Liver (tissue), 9 donors: ENCODE measurements around the gene COPE. TPM values are rescaled to one million over a fixed set of nuclear protein-coding genes. Genes with fewer than 3 reads are reported as not detected.

Experiments
- DNase-seq: peaks from one replicate; pipeline ENCODE4 v3.0.0-alpha.2; 2017; ENCODE audit warnings: low spot score
- H3K27ac ChIP-seq, 2 donors: one replicate each; pipeline ENCODE4 v1.7.0; 2013; ENCODE audit warnings: inconsistent platforms in 2 of 2, low read length in 2 of 2, control low read depth in 1 of 2, low read depth in 1 of 2, mild to moderate bottlenecking in 1 of 2
- H3K27me3 ChIP-seq, 4 donors: one replicate each; pipeline versions ENCODE4 v1.6.1 to v1.7.0; 2013; ENCODE audit warnings: low read length in 3 of 4, inconsistent platforms in 1 of 4, mild to moderate bottlenecking in 1 of 4, moderate library complexity in 1 of 4; ENCODE audit not compliant: control insufficient read depth in 4 of 4, insufficient read depth in 4 of 4
- H3K36me3 ChIP-seq, 4 donors: one replicate each; pipeline versions ENCODE4 v1.6.1 to v1.7.0; 2013; ENCODE audit warnings: low read length in 3 of 4, mild to moderate bottlenecking in 3 of 4, low read depth in 1 of 4, moderate library complexity in 1 of 4; ENCODE audit not compliant: control insufficient read depth in 4 of 4, insufficient read depth in 3 of 4
- H3K4me1 ChIP-seq, 4 donors: one replicate each; pipeline versions ENCODE4 v1.6.1 to v1.7.0; 2013; ENCODE audit warnings: low read length in 3 of 4, mild to moderate bottlenecking in 3 of 4, moderate library complexity in 1 of 4; ENCODE audit not compliant: control insufficient read depth in 4 of 4, insufficient read depth in 4 of 4
- H3K4me3 ChIP-seq, 3 donors: one replicate each; pipeline versions ENCODE4 v1.6.1 to v1.7.0; 2013; ENCODE audit warnings: low read length in 3 of 3, control low read depth in 1 of 3, low read depth in 1 of 3, mild to moderate bottlenecking in 1 of 3
- H3K9ac ChIP-seq, 2 donors: one replicate each; pipeline ENCODE4 v1.7.0; 2013; ENCODE audit warnings: low read length in 2 of 2, mild to moderate bottlenecking in 2 of 2, moderate library complexity in 2 of 2, control low read depth in 1 of 2, low read depth in 1 of 2
- H3K9me3 ChIP-seq, 4 donors: one replicate each; pipeline versions ENCODE4 v1.6.1 to v1.7.0; 2013; ENCODE audit warnings: low read length in 3 of 4; ENCODE audit not compliant: control insufficient read depth in 4 of 4
- ATF3 ChIP-seq: IDR thresholded peaks from 2 replicates; pipeline ENCODE4 v1.6.1; 2016; ENCODE audit warnings: antibody characterized with exemption
- EGR1 ChIP-seq, 2 donors: IDR thresholded peaks; 2 replicates each; pipeline ENCODE4 v1.6.1; 2016 to 2018; ENCODE audit warnings: antibody characterized with exemption in 2 of 2, low read depth in 2 of 2
- FOXA1 ChIP-seq: IDR thresholded peaks from 2 replicates; pipeline ENCODE4 v1.6.1; 2016; ENCODE audit warnings: antibody characterized with exemption
- HNF4A ChIP-seq, 2 donors: conservative IDR thresholded peaks; 2 replicates each; pipeline ENCODE4 v1.6.1; 2016; ENCODE audit warnings: antibody characterized with exemption in 2 of 2, mild to moderate bottlenecking in 2 of 2
- HNF4G ChIP-seq: IDR thresholded peaks from 2 replicates; pipeline ENCODE4 v1.6.1; 2016; ENCODE audit warnings: antibody characterized with exemption
- NR2F2 ChIP-seq: IDR thresholded peaks from 2 replicates; pipeline ENCODE4 v1.6.1; 2016; ENCODE audit warnings: antibody characterized with exemption
- RXRA ChIP-seq, 2 donors: IDR thresholded peaks; 2 replicates each; pipeline ENCODE4 v1.6.1; 2017 to 2018; ENCODE audit warnings: antibody characterized with exemption in 2 of 2, mild to moderate bottlenecking in 1 of 2
- SP1 ChIP-seq: IDR thresholded peaks from 2 replicates; pipeline ENCODE4 v1.6.1; 2018; ENCODE audit warnings: antibody characterized with exemption, mild to moderate bottlenecking
- TAF1 ChIP-seq: conservative IDR thresholded peaks from 2 replicates; pipeline ENCODE4 v1.6.1; 2016; ENCODE audit warnings: antibody characterized with exemption, mild to moderate bottlenecking
- YY1 ChIP-seq: IDR thresholded peaks from 2 replicates; pipeline ENCODE4 v1.6.1; 2016; ENCODE audit warnings: antibody characterized with exemption, mild to moderate bottlenecking
- WGBS: extraction: QIAGEN DNeasy Blood & Tissue Kit; methylation state at CpG from one replicate; pipeline ENCODE4 v1.1.7; 2013; 5-methylcytosine and 5-hydroxymethylcytosine counted together
- polyA plus RNA-seq, 2 donors: library from polyadenylated mRNA; stranded (reverse) in 1 of 2; unstranded in 1 of 2; fragments of 200-250 nt in 1 of 2; fragments of >200 nt in 1 of 2; fragmentation: Nextera tagmentation in 1 of 2; extraction: Ambion mirVana in 1 of 2; gene quantifications; one replicate each; pipeline versions ENCODE4 v1.2.1 to v1.2.3, GENCODE V29; 2013 to 2015
- total RNA-seq, 2 donors: library from RNA; depleted of rRNA; stranded (reverse); fragments of >200 nt; gene quantifications; one replicate each; pipeline ENCODE4 v1.2.3, GENCODE V29; 2014
- TF ChIP-seq, protein P1 (sequence below): IDR thresholded peaks from 2 replicates; pipeline ENCODE4 v1.6.1; 2016; ENCODE audit warnings: antibody characterized with exemption, mild to moderate bottlenecking
- TF ChIP-seq, protein P2 (sequence below): fragments of 150-350 bp; IDR thresholded peaks from 2 replicates; pipeline ENCODE4 v1.5.1; 2017; ENCODE audit warnings: improper control_type of control experiment, low read depth, low read length; ENCODE audit not compliant: missing input control
- donor health status: healthy.
- donor health status: healthy.
- donor health status: healthy.
- donor health status: healthy.
- donor health status: healthy.

The COPE gene
- total and polyA plus RNA-seq, 4 donors = 103 to 204 (median 142) TPM

DNA sequence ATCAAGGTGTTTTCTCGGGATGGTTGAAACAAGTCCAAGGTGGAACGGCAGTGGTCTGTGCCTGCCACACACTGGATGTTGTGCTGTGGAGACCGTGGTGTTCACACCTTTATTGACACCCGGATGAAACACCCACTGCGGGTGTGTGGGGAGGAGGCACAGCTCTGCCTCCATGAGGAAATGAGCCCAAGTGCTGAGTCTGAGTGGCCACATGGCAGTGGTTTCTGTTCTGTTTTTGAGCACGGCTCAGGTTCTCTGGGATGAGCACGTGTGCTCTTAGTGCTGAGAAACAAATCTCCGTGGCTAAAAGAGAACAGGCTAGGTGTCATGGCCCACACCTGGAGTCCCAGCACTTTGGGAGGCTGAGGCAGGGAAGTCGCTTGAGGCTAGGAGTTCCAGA lies 58.0 kb downstream of the COPE start:
- 85% methylated on average over 9 of the region's 9 CpGs for WGBS
- no peak for DNase-seq
- peaks cover 42 to 98% (median 60%) of the 10 kb centered on the region in 4 donors for H3K36me3 ChIP-seq
- TF ChIP-seq EGR1 (IDR thresholded peaks at IDR 0.05; ENCODE audit: low read depth in 2 of 2) = no peak
- TF ChIP-seq TAF1 = no peak
- TF ChIP-seq FOXA1 = no peak
- TF ChIP-seq, protein P1, sequence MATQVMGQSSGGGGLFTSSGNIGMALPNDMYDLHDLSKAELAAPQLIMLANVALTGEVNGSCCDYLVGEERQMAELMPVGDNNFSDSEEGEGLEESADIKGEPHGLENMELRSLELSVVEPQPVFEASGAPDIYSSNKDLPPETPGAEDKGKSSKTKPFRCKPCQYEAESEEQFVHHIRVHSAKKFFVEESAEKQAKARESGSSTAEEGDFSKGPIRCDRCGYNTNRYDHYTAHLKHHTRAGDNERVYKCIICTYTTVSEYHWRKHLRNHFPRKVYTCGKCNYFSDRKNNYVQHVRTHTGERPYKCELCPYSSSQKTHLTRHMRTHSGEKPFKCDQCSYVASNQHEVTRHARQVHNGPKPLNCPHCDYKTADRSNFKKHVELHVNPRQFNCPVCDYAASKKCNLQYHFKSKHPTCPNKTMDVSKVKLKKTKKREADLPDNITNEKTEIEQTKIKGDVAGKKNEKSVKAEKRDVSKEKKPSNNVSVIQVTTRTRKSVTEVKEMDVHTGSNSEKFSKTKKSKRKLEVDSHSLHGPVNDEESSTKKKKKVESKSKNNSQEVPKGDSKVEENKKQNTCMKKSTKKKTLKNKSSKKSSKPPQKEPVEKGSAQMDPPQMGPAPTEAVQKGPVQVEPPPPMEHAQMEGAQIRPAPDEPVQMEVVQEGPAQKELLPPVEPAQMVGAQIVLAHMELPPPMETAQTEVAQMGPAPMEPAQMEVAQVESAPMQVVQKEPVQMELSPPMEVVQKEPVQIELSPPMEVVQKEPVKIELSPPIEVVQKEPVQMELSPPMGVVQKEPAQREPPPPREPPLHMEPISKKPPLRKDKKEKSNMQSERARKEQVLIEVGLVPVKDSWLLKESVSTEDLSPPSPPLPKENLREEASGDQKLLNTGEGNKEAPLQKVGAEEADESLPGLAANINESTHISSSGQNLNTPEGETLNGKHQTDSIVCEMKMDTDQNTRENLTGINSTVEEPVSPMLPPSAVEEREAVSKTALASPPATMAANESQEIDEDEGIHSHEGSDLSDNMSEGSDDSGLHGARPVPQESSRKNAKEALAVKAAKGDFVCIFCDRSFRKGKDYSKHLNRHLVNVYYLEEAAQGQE = no peak
- H3K9ac ChIP-seq = no peak overlapping the region
- no peaks in the 10 kb centered on the region for H3K9me3 ChIP-seq
- H3K4me1 ChIP-seq = peaks cover 0 to 9% (median under 1%) of the 10 kb centered on the region in 4 donors
- H3K27ac ChIP-seq = no peak overlapping the region
- H3K27me3 ChIP-seq = no peaks in the 10 kb centered on the region
- H3K4me3 ChIP-seq = no peak overlapping the region

GRCh38 chr19:18860725-18861124 lies 58.5 kb downstream of the COPE start:
- 94% methylated on average over 17 of the region's 17 CpGs for WGBS
- Histone ChIP-seq H3K36me3 (peaks cover 41 to 98% (median 62%) of the 10 kb centered on the region in 4 donors), H3K4me1 (peaks cover 0 to 13% (median 3%) of the 10 kb centered on the region in 4 donors), H3K9me3 (no peaks in the 10 kb centered on the region), H3K27me3 (no peaks in the 10 kb centered on the region), H3K27ac (no peak overlapping the region), H3K4me3 (no peak overlapping the region), H3K9ac (no peak overlapping the region)
- TF ChIP-seq RXRA (IDR thresholded peaks at IDR 0.05) (no peak), ATF3 (no peak), HNF4G (no peak), SP1 (no peak), HNF4A (conservative IDR thresholded peaks at IDR 0.05) (no peak), EGR1 (IDR thresholded peaks at IDR 0.05; ENCODE audit: low read depth in 2 of 2) (no peak), FOXA1 (no peak), NR2F2 (no peak), YY1 (no peak)
- TF ChIP-seq, protein P2, sequence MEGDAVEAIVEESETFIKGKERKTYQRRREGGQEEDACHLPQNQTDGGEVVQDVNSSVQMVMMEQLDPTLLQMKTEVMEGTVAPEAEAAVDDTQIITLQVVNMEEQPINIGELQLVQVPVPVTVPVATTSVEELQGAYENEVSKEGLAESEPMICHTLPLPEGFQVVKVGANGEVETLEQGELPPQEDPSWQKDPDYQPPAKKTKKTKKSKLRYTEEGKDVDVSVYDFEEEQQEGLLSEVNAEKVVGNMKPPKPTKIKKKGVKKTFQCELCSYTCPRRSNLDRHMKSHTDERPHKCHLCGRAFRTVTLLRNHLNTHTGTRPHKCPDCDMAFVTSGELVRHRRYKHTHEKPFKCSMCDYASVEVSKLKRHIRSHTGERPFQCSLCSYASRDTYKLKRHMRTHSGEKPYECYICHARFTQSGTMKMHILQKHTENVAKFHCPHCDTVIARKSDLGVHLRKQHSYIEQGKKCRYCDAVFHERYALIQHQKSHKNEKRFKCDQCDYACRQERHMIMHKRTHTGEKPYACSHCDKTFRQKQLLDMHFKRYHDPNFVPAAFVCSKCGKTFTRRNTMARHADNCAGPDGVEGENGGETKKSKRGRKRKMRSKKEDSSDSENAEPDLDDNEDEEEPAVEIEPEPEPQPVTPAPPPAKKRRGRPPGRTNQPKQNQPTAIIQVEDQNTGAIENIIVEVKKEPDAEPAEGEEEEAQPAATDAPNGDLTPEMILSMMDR = no peak
- TF ChIP-seq, protein P1 = no peak
- no peak for DNase-seq
